Measurements from ENCODE around the gene DUSP2. TPM values are rescaled to one million over a fixed set of nuclear protein-coding genes. Genes with fewer than 3 reads are reported as not detected.

Gene DUSP2
- total and polyA plus RNA-seq, 8 donors, result 3.6 to 9.4 (median 6.0) TPM

GRCh38 chr2:96181529-96181928 is 36.3 kb upstream of the DUSP2 start:
- 56 to 68% (median 63%) methylated on average over 5 of the region's 5 CpGs for WGBS, 5 donors
- intact Hi-C loops (cut with DNase I; ENCODE audit: low total_unique reads), result no loop called here
- H3K4me1 ChIP-seq, result peaks cover 0 to 4% (median 0%) of the 10 kb centered on the region in 4 donors
- H3K9me3 ChIP-seq, result no peaks in the 10 kb centered on the region
- no peak overlapping the region for H3K27ac ChIP-seq
- DNase-seq, result no peak
- TF ChIP-seq POLR2AphosphoS5 (IDR thresholded peaks at IDR 0.05), result no peak
- no peak for TF ChIP-seq POLR2A (IDR thresholded peaks at IDR 0.05)
- TF ChIP-seq EP300 (IDR thresholded peaks at IDR 0.05), result no peak
- no peak for TF ChIP-seq CTCF (IDR thresholded peaks at IDR 0.05)
- no peaks in the 10 kb centered on the region for H3K27me3 ChIP-seq
- H3K4me3 ChIP-seq, result no peak overlapping the region
- peaks cover 14 to 33% (median 32%) of the 10 kb centered on the region in 4 donors for H3K36me3 ChIP-seq

GRCh38 chr2:96180521-96180920 is 35.3 kb upstream of the DUSP2 start:
- Histone ChIP-seq H3K27me3 (no peaks in the 10 kb centered on the region), H3K36me3 (peaks cover 4 to 23% (median 22%) of the 10 kb centered on the region in 4 donors), H3K9me3 (no peaks in the 10 kb centered on the region), H3K27ac (no peak overlapping the region), H3K4me1 (no peaks in the 10 kb centered on the region), H3K4me3 (no peak overlapping the region)
- TF ChIP-seq POLR2A (IDR thresholded peaks at IDR 0.05) (no peak), POLR2AphosphoS5 (IDR thresholded peaks at IDR 0.05) (no peak), CTCF (IDR thresholded peaks at IDR 0.05) (no peak), EP300 (IDR thresholded peaks at IDR 0.05) (no peak)
- intact Hi-C loops (cut with DNase I; ENCODE audit: low total_unique reads), result no loop called here
- DNase-seq, result no peak

GRCh38 chr2:96180002-96180401 is 34.8 kb upstream of the DUSP2 start:
- intact Hi-C loops (cut with DNase I; ENCODE audit: low total_unique reads), result no loop called here
- H3K4me3 ChIP-seq, result no peak overlapping the region
- no peaks in the 10 kb centered on the region for H3K4me1 ChIP-seq
- no peaks in the 10 kb centered on the region for H3K27me3 ChIP-seq
- no peaks in the 10 kb centered on the region for H3K9me3 ChIP-seq
- WGBS, 5 donors, result 87 to 100% (median 96%) methylated on average over 1 of the region's 1 CpG
- TF ChIP-seq EP300 (IDR thresholded peaks at IDR 0.05) (no peak), CTCF (IDR thresholded peaks at IDR 0.05) (no peak), POLR2AphosphoS5 (IDR thresholded peaks at IDR 0.05) (no peak), POLR2A (IDR thresholded peaks at IDR 0.05) (no peak)
- DNase-seq, result no peak
- no peak overlapping the region for H3K27ac ChIP-seq
- H3K36me3 ChIP-seq, result peaks cover 0 to 18% (median 17%) of the 10 kb centered on the region in 4 donors

GRCh38 chr2:96176661-96177060 is 31.4 kb upstream of the DUSP2 start:
- no peaks in the 10 kb centered on the region for H3K4me1 ChIP-seq
- TF ChIP-seq POLR2A (IDR thresholded peaks at IDR 0.05), result no peak
- TF ChIP-seq EP300 (IDR thresholded peaks at IDR 0.05), result no peak
- no peak for TF ChIP-seq POLR2AphosphoS5 (IDR thresholded peaks at IDR 0.05)
- no peak for TF ChIP-seq CTCF (IDR thresholded peaks at IDR 0.05)

More at GRCh38 chr2:96176661-96177060, 31.4 kb upstream of the DUSP2 start:
- no peaks in the 10 kb centered on the region for H3K36me3 ChIP-seq
- intact Hi-C loops (cut with DNase I; ENCODE audit: low total_unique reads), result loop anchor here (10.0 kb wide), 1 partner anchor 152 kb away; no protein-coding TSS in a partner anchor
- no peaks in the 10 kb centered on the region for H3K9me3 ChIP-seq
- H3K27me3 ChIP-seq, result no peaks in the 10 kb centered on the region
- no peak overlapping the region for H3K27ac ChIP-seq
- WGBS, 5 donors, result 45 to 60% (median 55%) methylated on average over 4 of the region's 4 CpGs
- H3K4me3 ChIP-seq, result no peak overlapping the region
- DNase-seq, result no peak
